ENCODE data around the gene FHIT.

GRCh38 chr3:59908280-59908679 is 1343.0 kb downstream of the FHIT start:
- no peak for TF ChIP-seq GATA2 (IDR thresholded peaks at IDR 0.05; ENCODE audit: low read depth, low read length)
- no peak for TF ChIP-seq GATA3 (IDR thresholded peaks at IDR 0.05; ENCODE audit: low read depth, low read length)

All from SH-SY5Y (cell line).